GM23338 (cell line): ENCODE measurements around the gene GALNT15. TPM values are rescaled to one million over a fixed set of nuclear protein-coding genes. Genes with fewer than 3 reads are reported as not detected.

Experiments
- ATAC-seq: fragments of 200-7000 bp; cut with Tn5 transposase; 3 replicates; pipeline ENCODE4 v1.9.1; 2020
- DNase-seq: peaks from one replicate; pipeline ENCODE4 v3.0.0-alpha.2; 2015; ENCODE audit warnings: low spot score
- H2AFZ ChIP-seq: fragments of 200-600 bp; sonication (generic); 2 replicates; pipeline ENCODE4 v1.8.0; 2016; ENCODE audit warnings: antibody characterized with exemption, mild to moderate bottlenecking, moderate library complexity
- H3F3A ChIP-seq: fragments of 200-600 bp; sonication (generic); replicated peaks from 2 replicates; pipeline ENCODE4 v1.8.0; 2017; ENCODE audit warnings: antibody characterized with exemption, mixed run types, low read depth
- H3K27ac ChIP-seq: fragments of 200-600 bp; sonication (generic); 2 replicates; pipeline ENCODE4 v1.6.1; 2016; ENCODE audit warnings: low read depth
- H3K27me3 ChIP-seq: fragments of 200-600 bp; sonication (generic); 2 replicates; pipeline ENCODE4 v1.8.0; 2016; ENCODE audit warnings: mild to moderate bottlenecking, mixed run types, moderate library complexity; ENCODE audit not compliant: insufficient read depth
- H3K36me3 ChIP-seq: fragments of 200-600 bp; sonication (generic); 2 replicates; pipeline ENCODE4 v1.8.0; 2016; ENCODE audit warnings: mild to moderate bottlenecking; ENCODE audit not compliant: insufficient read depth
- H3K4me1 ChIP-seq: fragments of 200-600 bp; sonication (generic); 2 replicates; pipeline ENCODE4 v1.8.0; 2016; ENCODE audit warnings: mild to moderate bottlenecking, moderate library complexity; ENCODE audit not compliant: insufficient read depth
- H3K4me2 ChIP-seq: fragments of 200-600 bp; sonication (generic); 2 replicates; pipeline ENCODE4 v1.7.1; 2017; ENCODE audit warnings: mixed run types
- H3K4me3 ChIP-seq: fragments of 200-600 bp; sonication (generic); 2 replicates; pipeline ENCODE4 v1.6.1; 2016; ENCODE audit warnings: mixed run types
- H3K79me2 ChIP-seq: fragments of 200-600 bp; sonication (generic); replicated peaks from 2 replicates; pipeline ENCODE4 v1.8.0; 2017; ENCODE audit warnings: mild to moderate bottlenecking; ENCODE audit not compliant: insufficient read depth
- H3K9me2 ChIP-seq: fragments of 200-600 bp; sonication (generic); 2 replicates; pipeline ENCODE4 v1.8.0; 2017; ENCODE audit not compliant: insufficient read depth
- H4K20me1 ChIP-seq: fragments of 200-600 bp; sonication (generic); replicated peaks from 2 replicates; pipeline ENCODE4 v1.8.0; 2017; ENCODE audit warnings: mild to moderate bottlenecking; ENCODE audit not compliant: insufficient read depth
- H3K27ac Mint-ChIP-seq: 2 replicates; pipeline ENCODE4 v1.8.0; 2020; ENCODE audit warnings: inconsistent platforms, mild to moderate bottlenecking, moderate library complexity, mixed read lengths
- H3K27me3 Mint-ChIP-seq: 3 replicates; pipeline ENCODE4 v1.8.0; 2022; ENCODE audit warnings: low read depth, mild to moderate bottlenecking, moderate library complexity, mixed read lengths, inconsistent platforms; ENCODE audit not compliant: insufficient read depth, poor library complexity
- H3K36me3 Mint-ChIP-seq: 3 replicates; pipeline ENCODE4 v1.8.0; 2021; ENCODE audit warnings: low read depth, mild to moderate bottlenecking, inconsistent platforms, moderate library complexity, mixed read lengths
- H3K4me1 Mint-ChIP-seq: 3 replicates; pipeline ENCODE4 v1.8.0; 2020; ENCODE audit warnings: mild to moderate bottlenecking, inconsistent platforms, mixed read lengths
- H3K4me3 Mint-ChIP-seq: 3 replicates; pipeline ENCODE4 v1.8.0; 2021; ENCODE audit warnings: moderate library complexity, mild to moderate bottlenecking, inconsistent platforms, mixed read lengths
- H3K9me3 Mint-ChIP-seq: 3 replicates; pipeline ENCODE4 v1.8.0; 2020; ENCODE audit warnings: moderate library complexity, mild to moderate bottlenecking, inconsistent platforms, mixed read lengths
- CTCF ChIP-seq, 2 experiments: fragments of 200-600 bp in 1 of 2; sonication (generic) in 1 of 2; conservative IDR thresholded peaks; 2 replicates each; pipeline versions ENCODE4 v1.5.1 to v1.6.1; 2016 to 2017; ENCODE audit warnings: antibody characterized with exemption in 2 of 2, low read depth in 2 of 2, mild to moderate bottlenecking in 2 of 2, moderate library complexity in 1 of 2
- EZH2 ChIP-seq: fragments of 200-600 bp; sonication (generic); IDR thresholded peaks from one replicate; pipeline ENCODE4 v1.8.0; 2017; ENCODE audit warnings: antibody characterized with exemption, mild to moderate bottlenecking, low read depth; ENCODE audit not compliant: unreplicated experiment
- EZH2phosphoT487 ChIP-seq: fragments of 200-600 bp; sonication (generic); IDR thresholded peaks from one replicate; pipeline ENCODE4 v1.8.1; 2018; ENCODE audit warnings: antibody characterized with exemption; ENCODE audit not compliant: unreplicated experiment
- JUNB ChIP-seq: IDR thresholded peaks from one replicate; pipeline ENCODE4 v1.6.1; 2016; ENCODE audit warnings: antibody characterized with exemption; ENCODE audit not compliant: unreplicated experiment
- NANOG ChIP-seq: IDR thresholded peaks from 2 replicates; pipeline ENCODE4 v1.6.1; 2016; ENCODE audit warnings: antibody characterized with exemption, borderline replicate concordance
- POLR2AphosphoS5 ChIP-seq: IDR thresholded peaks from 2 replicates; pipeline ENCODE4 v1.6.1; 2016; ENCODE audit warnings: antibody characterized with exemption, low read depth
- STAT1 ChIP-seq: IDR thresholded peaks from one replicate; pipeline ENCODE4 v1.6.1; 2016; ENCODE audit warnings: antibody characterized with exemption; ENCODE audit not compliant: unreplicated experiment
- ZNF114 ChIP-seq: fragments of 250-450 bp; sonication (Bioruptor Pico); IDR thresholded peaks from 2 replicates; pipeline ENCODE4 v1.5.0; 2020; ENCODE audit warnings: mild to moderate bottlenecking, moderate library complexity
- ZNF331 ChIP-seq: fragments of 250-450 bp; sonication (Bioruptor Pico); IDR thresholded peaks from 2 replicates; pipeline ENCODE4 v1.5.0; 2020; ENCODE audit warnings: low read depth, mild to moderate bottlenecking, moderate library complexity
- polyA plus RNA-seq: library from polyadenylated mRNA; unstranded; fragments of >200 nt; fragmentation: Nextera tagmentation; extraction: Ambion mirVana; gene quantifications from 2 replicates; pipeline ENCODE4 v1.2.1, GENCODE V29; 2016
- total RNA-seq: library from RNA; depleted of rRNA; stranded (reverse); fragments of >200 nt; shearing (Covaris generic); gene quantifications from 2 replicates; pipeline ENCODE4 v1.2.3, GENCODE V29; 2014
- TF ChIP-seq, protein P1 (sequence below): IDR thresholded peaks from one replicate; pipeline ENCODE4 v1.6.1; 2018; ENCODE audit warnings: antibody characterized with exemption; ENCODE audit not compliant: unreplicated experiment

The GALNT15 gene
- total and polyA plus RNA-seq, 2 experiments from 2014 or later = 0.06 to 0.35 TPM

DNA sequence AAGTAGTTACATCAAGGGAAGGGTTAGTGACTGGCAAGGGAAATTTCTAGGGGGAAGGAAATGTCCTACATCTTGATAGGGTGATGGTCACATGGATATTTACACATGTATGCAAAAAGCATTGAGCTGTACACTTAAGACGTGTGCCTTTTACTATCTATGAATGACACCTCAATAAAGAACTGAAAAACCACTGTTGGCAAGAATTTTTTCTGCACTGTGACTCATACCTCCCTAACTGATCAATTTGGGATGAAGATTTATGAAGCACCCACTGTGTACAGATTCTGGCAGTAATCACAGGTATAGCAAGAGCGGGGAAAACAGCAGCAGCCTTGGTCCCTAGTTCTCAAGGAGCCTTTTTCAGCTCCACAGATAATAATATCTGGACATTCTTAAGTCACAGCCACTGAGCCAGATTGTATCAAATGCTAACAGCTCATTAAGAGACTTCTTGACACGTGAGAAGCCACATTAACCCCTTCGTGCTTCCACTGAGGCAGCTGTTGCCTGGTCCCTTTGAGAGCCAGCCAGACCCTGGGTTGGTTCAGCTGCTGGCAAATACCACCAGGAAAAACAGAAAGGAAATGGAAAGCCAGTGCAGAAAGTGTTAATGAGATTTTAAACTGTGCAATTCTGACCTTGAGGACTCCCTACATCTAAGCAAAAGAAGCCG is 32.0 kb upstream of the GALNT15 start:
- H4K20me1 ChIP-seq = no peaks in the 10 kb centered on the region
- no peaks in the 10 kb centered on the region for H3K36me3 ChIP-seq
- DNase-seq = no peak
- Mint-ChIP-seq H3K27ac (no peak overlapping the region), H3K36me3 (peaks cover 16% of the 10 kb centered on the region), H3K27me3 (no peaks in the 10 kb centered on the region), H3K9me3 (peaks cover 32% of the 10 kb centered on the region), H3K4me3 (no peak overlapping the region), H3K4me1 (no peaks in the 10 kb centered on the region)
- H3K27ac ChIP-seq = no peak overlapping the region
- H3K4me2 ChIP-seq = no peak overlapping the region
- H3K79me2 ChIP-seq = no peaks in the 10 kb centered on the region
- no peak overlapping the region for H2AFZ ChIP-seq
- no peak for ATAC-seq
- no peak overlapping the region for H3K4me3 ChIP-seq
- H3K9me2 ChIP-seq = 0 out of 2 replicates have a peak, but pooled peaks cover 4% of the 10 kb centered on the region
- no peaks in the 10 kb centered on the region for H3K27me3 ChIP-seq
- H3K4me1 ChIP-seq = no peaks in the 10 kb centered on the region
- TF ChIP-seq ZNF331 (CRISPR knock-in tag) (no peak), ZNF114 (no peak), POLR2AphosphoS5 (no peak), CTCF (conservative IDR thresholded peaks at IDR 0.05; ENCODE audit: low read depth in 2 of 2) (no peak), EZH2 (no peak), EZH2phosphoT487 (no peak), STAT1 (no peak), NANOG (no peak)
- TF ChIP-seq, protein P1, sequence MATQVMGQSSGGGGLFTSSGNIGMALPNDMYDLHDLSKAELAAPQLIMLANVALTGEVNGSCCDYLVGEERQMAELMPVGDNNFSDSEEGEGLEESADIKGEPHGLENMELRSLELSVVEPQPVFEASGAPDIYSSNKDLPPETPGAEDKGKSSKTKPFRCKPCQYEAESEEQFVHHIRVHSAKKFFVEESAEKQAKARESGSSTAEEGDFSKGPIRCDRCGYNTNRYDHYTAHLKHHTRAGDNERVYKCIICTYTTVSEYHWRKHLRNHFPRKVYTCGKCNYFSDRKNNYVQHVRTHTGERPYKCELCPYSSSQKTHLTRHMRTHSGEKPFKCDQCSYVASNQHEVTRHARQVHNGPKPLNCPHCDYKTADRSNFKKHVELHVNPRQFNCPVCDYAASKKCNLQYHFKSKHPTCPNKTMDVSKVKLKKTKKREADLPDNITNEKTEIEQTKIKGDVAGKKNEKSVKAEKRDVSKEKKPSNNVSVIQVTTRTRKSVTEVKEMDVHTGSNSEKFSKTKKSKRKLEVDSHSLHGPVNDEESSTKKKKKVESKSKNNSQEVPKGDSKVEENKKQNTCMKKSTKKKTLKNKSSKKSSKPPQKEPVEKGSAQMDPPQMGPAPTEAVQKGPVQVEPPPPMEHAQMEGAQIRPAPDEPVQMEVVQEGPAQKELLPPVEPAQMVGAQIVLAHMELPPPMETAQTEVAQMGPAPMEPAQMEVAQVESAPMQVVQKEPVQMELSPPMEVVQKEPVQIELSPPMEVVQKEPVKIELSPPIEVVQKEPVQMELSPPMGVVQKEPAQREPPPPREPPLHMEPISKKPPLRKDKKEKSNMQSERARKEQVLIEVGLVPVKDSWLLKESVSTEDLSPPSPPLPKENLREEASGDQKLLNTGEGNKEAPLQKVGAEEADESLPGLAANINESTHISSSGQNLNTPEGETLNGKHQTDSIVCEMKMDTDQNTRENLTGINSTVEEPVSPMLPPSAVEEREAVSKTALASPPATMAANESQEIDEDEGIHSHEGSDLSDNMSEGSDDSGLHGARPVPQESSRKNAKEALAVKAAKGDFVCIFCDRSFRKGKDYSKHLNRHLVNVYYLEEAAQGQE = no peak
- no peaks in the 10 kb centered on the region for H3F3A ChIP-seq

- H3K9me3 Mint-ChIP-seq = peaks cover 32% of the 10 kb centered on the region
- H3K36me3 ChIP-seq = no peaks in the 10 kb centered on the region
- no peaks in the 10 kb centered on the region for H3K27me3 ChIP-seq
- no peak overlapping the region for H3K4me3 Mint-ChIP-seq
- H3K79me2 ChIP-seq = no peaks in the 10 kb centered on the region
- no peak for TF ChIP-seq ZNF114
- no peak for TF ChIP-seq JUNB
- no peak for TF ChIP-seq POLR2AphosphoS5
- no peak for TF ChIP-seq EZH2
- TF ChIP-seq, protein P1 = no peak
- no peak overlapping the region for H3K27ac ChIP-seq
- no peak overlapping the region for H2AFZ ChIP-seq
- H3K4me1 Mint-ChIP-seq = no peaks in the 10 kb centered on the region
- H3K27me3 Mint-ChIP-seq = no peaks in the 10 kb centered on the region
- no peaks in the 10 kb centered on the region for H3K4me1 ChIP-seq
- ATAC-seq (no peak), DNase-seq (no peak)
- H3K4me2 ChIP-seq = no peak overlapping the region
- H3K9me2 ChIP-seq = 0 out of 2 replicates have a peak, but pooled peaks cover 4% of the 10 kb centered on the region
- H3K4me3 ChIP-seq = no peak overlapping the region
- no peak overlapping the region for H3K27ac Mint-ChIP-seq
- no peaks in the 10 kb centered on the region for H3F3A ChIP-seq
- peaks cover 16% of the 10 kb centered on the region for H3K36me3 Mint-ChIP-seq
- H4K20me1 ChIP-seq = no peaks in the 10 kb centered on the region
Measured at GRCh38 chr3:16143861-16144447, 30.5 kb upstream of the GALNT15 start.
